ENCODE measurements around the gene DHRSX. TPM values are rescaled to one million over a fixed set of nuclear protein-coding genes. Genes with fewer than 3 reads are reported as not detected.

Gene DHRSX
- total RNA-seq, 4 donors from 2014 or later = 19.9 to 36.5 (median 24.2) TPM

GRCh38 chrX:2330487-2330886, 170.3 kb downstream of the DHRSX start:
- intact Hi-C loops (cut with DNase I) = no loop called here
- no peaks in the 10 kb centered on the region for H3K27me3 ChIP-seq

GRCh38 chrX:2327423-2327822, 173.4 kb downstream of the DHRSX start:
- Histone ChIP-seq H3K4me1 (no peaks in the 10 kb centered on the region), H3K27ac (no peak overlapping the region), H3K36me3 (no peaks in the 10 kb centered on the region), H3K9me3 (no peaks in the 10 kb centered on the region), H3K4me3 (replicated peaks in 1 of 3) (no peak overlapping the region), H3K27me3 (no peaks in the 10 kb centered on the region)
- no peak for DNase-seq
- TF ChIP-seq CTCF (IDR thresholded peaks at IDR 0.05) (no peak), POLR2A (IDR thresholded peaks at IDR 0.05) (no peak)
- intact Hi-C loops (cut with DNase I) = loop anchor here (10.0 kb wide), 4 partner anchors 177 to 1343 kb away; partner anchors contain the start of genes ASMTL, DHRSX and ZBED1
- 93 to 96% methylated on average over 5 of the region's 5 CpGs for WGBS, 2 donors

More at GRCh38 chrX:2330487-2330886, 170.3 kb downstream of the DHRSX start:
- WGBS, 2 donors = 58 to 64% methylated on average over 2 of the region's 2 CpGs
- no peaks in the 10 kb centered on the region for H3K9me3 ChIP-seq
- H3K27ac ChIP-seq = no peak overlapping the region
- H3K4me1 ChIP-seq = no peaks in the 10 kb centered on the region
- no peaks in the 10 kb centered on the region for H3K36me3 ChIP-seq
- H3K4me3 ChIP-seq (replicated peaks in 1 of 3) = no peak overlapping the region
- no peak for DNase-seq
- no peak for TF ChIP-seq POLR2A (IDR thresholded peaks at IDR 0.05)
- no peak for TF ChIP-seq CTCF (IDR thresholded peaks at IDR 0.05)

- peak; percentile 38 to 83 for DNase-seq
- H3K27ac ChIP-seq = no peak overlapping the region
- no peaks in the 10 kb centered on the region for H3K27me3 ChIP-seq
- peak overlapping the region in 1 of 3 donors; percentile 38 for H3K4me3 ChIP-seq (replicated peaks in 1 of 3)
- WGBS, 2 donors = 58 to 91% methylated on average over 25 to 27 of the region's 27 CpGs
- H3K9me3 ChIP-seq = no peaks in the 10 kb centered on the region
- intact Hi-C loops (cut with DNase I) = loop anchor here (10.0 kb wide), 4 partner anchors 180 to 1340 kb away; partner anchors contain the start of genes ASMTL, DHRSX and ZBED1
- peaks cover 7 to 9% of the 10 kb centered on the region in 2 donors for H3K4me1 ChIP-seq
- H3K36me3 ChIP-seq = no peaks in the 10 kb centered on the region
- TF ChIP-seq POLR2A (IDR thresholded peaks at IDR 0.05) (peak in 1 of 2 donors; percentile 50), CTCF (IDR thresholded peaks at IDR 0.05) (no peak)
Observed at GRCh38 chrX:2325076-2325784, 175.5 kb downstream of the DHRSX start.

- no peaks in the 10 kb centered on the region for H3K27me3 ChIP-seq
- no peak for DNase-seq
- H3K4me1 ChIP-seq = peaks cover 7 to 9% of the 10 kb centered on the region in 2 donors
- 58 to 69% methylated on average over 8 of the region's 8 CpGs for WGBS, 2 donors
- no peak for TF ChIP-seq POLR2A (IDR thresholded peaks at IDR 0.05)
- TF ChIP-seq CTCF (IDR thresholded peaks at IDR 0.05) = no peak
- H3K36me3 ChIP-seq = no peaks in the 10 kb centered on the region
- no peak overlapping the region for H3K27ac ChIP-seq
- intact Hi-C loops (cut with DNase I) = loop anchor here (10.0 kb wide), 4 partner anchors 181 to 1339 kb away; partner anchors contain the start of genes ASMTL, DHRSX and ZBED1
- H3K9me3 ChIP-seq = no peaks in the 10 kb centered on the region
- no peak overlapping the region for H3K4me3 ChIP-seq (replicated peaks in 1 of 3)
Observed at GRCh38 chrX:2324151-2324550, 176.6 kb downstream of the DHRSX start.

GRCh38 chrX:2321411-2321810, 179.4 kb downstream of the DHRSX start:
- TF ChIP-seq POLR2A (IDR thresholded peaks at IDR 0.05) (no peak), CTCF (IDR thresholded peaks at IDR 0.05) (no peak)
- Histone ChIP-seq H3K4me1 (peaks cover 7 to 13% of the 10 kb centered on the region in 2 donors), H3K9me3 (no peaks in the 10 kb centered on the region), H3K27ac (peak overlapping the region in 2 of 3 donors; percentile 40 to 49), H3K36me3 (no peaks in the 10 kb centered on the region), H3K27me3 (no peaks in the 10 kb centered on the region), H3K4me3 (replicated peaks in 1 of 3) (no peak overlapping the region)
- 75 to 86% methylated on average over 9 of the region's 9 CpGs for WGBS, 2 donors
- no peak for DNase-seq
- intact Hi-C loops (cut with DNase I) = loop anchor here (10.0 kb wide), 4 partner anchors 183 to 1337 kb away; partner anchors contain the start of genes ASMTL, DHRSX and ZBED1

All from thyroid gland (tissue), 4 donors.